Natural killer cell (primary cell): ENCODE data around the gene KCNK17. TPM values are rescaled to one million over a fixed set of nuclear protein-coding genes. Genes with fewer than 3 reads are reported as not detected.

Source experiments
- ATAC-seq, 3 donors: fragments of 150-1000 bp in 2 of 3; fragments of 200-7000 bp in 1 of 3; cut with Tn5 transposase; 1 replicate in 1 of 3; 2 replicates in 2 of 3; pipeline ENCODE4 v1.10.0; 2021; ENCODE audit warnings: mild to moderate bottlenecking in 2 of 3, moderate library complexity in 2 of 3
- DNase-seq, 2 donors: peaks; one replicate each; pipeline versions ENCODE4 v3.0.0 to v3.0.0-alpha.2; 2013 to 2021; ENCODE audit warnings: mixed read lengths in 1 of 2
- H3K27ac ChIP-seq: one replicate; pipeline ENCODE4 v1.5.1; 2013; ENCODE audit warnings: mild to moderate bottlenecking, low read length
- H3K27me3 ChIP-seq: one replicate; pipeline ENCODE4 v1.6.1; 2013; ENCODE audit warnings: low read length; ENCODE audit not compliant: control insufficient read depth, insufficient read depth
- H3K36me3 ChIP-seq: one replicate; pipeline ENCODE4 v1.6.1; 2013; ENCODE audit warnings: low read length; ENCODE audit not compliant: control insufficient read depth, insufficient read depth
- H3K4me1 ChIP-seq: one replicate; pipeline ENCODE4 v1.6.1; 2013; ENCODE audit warnings: low read length; ENCODE audit not compliant: control insufficient read depth, insufficient read depth
- H3K4me3 ChIP-seq: one replicate; pipeline ENCODE4 v1.5.1; 2013; ENCODE audit warnings: low read length
- H3K9me3 ChIP-seq: one replicate; pipeline ENCODE4 v1.6.1; 2013; ENCODE audit warnings: low read length; ENCODE audit not compliant: control insufficient read depth, insufficient read depth
- H3K27ac Mint-ChIP-seq, 2 donors: one replicate each; pipeline ENCODE4 v1.8.0; 2022; ENCODE audit warnings: mild to moderate bottlenecking in 2 of 2, mixed read lengths in 2 of 2, moderate library complexity in 1 of 2
- H3K27me3 Mint-ChIP-seq, 2 donors: one replicate each; pipeline ENCODE4 v1.8.0; 2022; ENCODE audit warnings: low read depth in 2 of 2, mixed read lengths in 2 of 2
- H3K36me3 Mint-ChIP-seq: one replicate; pipeline ENCODE4 v1.8.0; 2022; ENCODE audit warnings: mixed read lengths
- H3K4me1 Mint-ChIP-seq, 2 donors: one replicate each; pipeline ENCODE4 v1.8.0; 2022; ENCODE audit warnings: mixed read lengths in 2 of 2
- H3K4me3 Mint-ChIP-seq: one replicate; pipeline ENCODE4 v1.8.0; 2022; ENCODE audit warnings: mild to moderate bottlenecking, moderate library complexity, mixed read lengths
- H3K9me3 Mint-ChIP-seq, 2 donors: one replicate each; pipeline ENCODE4 v1.8.0; 2022; ENCODE audit warnings: mixed read lengths in 2 of 2
- WGBS: methylation state at CpG from one replicate; pipeline ENCODE4 v1.1.7; 2013; ENCODE audit warnings: missing lambda C conversion rate; ENCODE audit not compliant: insufficient coverage; 5-methylcytosine and 5-hydroxymethylcytosine counted together
- intact Hi-C: fragments of 100-400 bp; cut with micrococcal nuclease; formaldehyde crosslinking; loops from one replicate; pipeline ENCODE4 v1.14.2; 2022
- total RNA-seq, 4 donors: library from RNA; stranded (reverse); fragments of 120-200 nt in 1 of 4; gene quantifications; one replicate each; pipeline versions ENCODE4 v1.2.3 to v1.2.4, GENCODE V29; 2013 to 2022
- TF ChIP-seq, protein P1 (sequence below): fragments of 200-600 bp; IDR thresholded peaks from one replicate; pipeline ENCODE4 v1.8.0; 2022; ENCODE audit warnings: antibody characterized with exemption

The KCNK17 gene
- total RNA-seq, 3 donors from 2014 or later (not counting 1 experiment from before 2014, with no cell fraction given): 0.24 TPM; not detected in 2

DNA sequence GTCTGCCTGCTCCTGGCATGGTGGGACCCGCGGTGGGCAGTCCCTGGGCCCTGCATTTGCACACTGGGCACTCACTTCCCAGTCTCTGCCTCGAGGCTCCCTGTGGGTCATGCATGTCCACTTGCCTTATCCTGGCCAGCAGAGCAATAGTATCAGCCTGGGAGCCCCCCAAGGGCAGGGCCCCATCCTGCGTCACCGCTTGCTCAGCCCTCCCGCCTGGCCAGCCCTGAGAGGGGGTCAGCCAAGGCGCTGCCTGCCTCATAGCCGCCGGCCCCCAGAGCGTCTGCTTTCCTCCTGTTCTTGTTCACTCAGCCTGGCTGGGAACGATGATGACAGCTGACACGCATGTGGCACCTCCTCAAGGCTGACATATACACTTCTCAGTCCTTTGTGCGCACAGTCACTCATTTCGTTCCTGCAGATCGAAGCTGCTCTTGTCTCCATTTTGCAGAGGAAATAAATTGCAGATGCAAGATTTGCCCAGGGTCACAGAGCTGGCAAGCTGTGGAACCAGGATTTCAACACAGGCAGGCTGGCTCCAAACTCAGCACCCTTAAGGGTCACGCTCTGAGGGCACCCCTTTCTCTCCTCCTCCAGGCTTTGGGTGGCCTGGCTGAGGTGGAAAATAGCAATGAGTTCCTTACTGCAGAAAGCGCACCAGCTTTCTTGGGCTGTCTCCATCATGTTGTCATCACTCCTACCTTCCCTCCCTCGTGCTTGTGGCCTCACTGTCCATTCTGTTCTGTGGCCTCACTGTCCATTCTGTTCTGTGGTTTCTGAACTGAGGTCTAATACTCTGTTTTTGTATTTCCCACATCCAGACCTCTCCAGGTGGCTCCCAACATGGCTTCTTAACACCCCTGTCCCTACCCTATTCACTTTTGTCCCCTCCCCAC lies 17.2 kb downstream of the KCNK17 start:
- DNase-seq (no peak), ATAC-seq (no peak)
- Histone ChIP-seq H3K27ac (no peak overlapping the region), H3K4me1 (no peaks in the 10 kb centered on the region), H3K27me3 (no peaks in the 10 kb centered on the region), H3K4me3 (no peak overlapping the region), H3K9me3 (no peaks in the 10 kb centered on the region), H3K36me3 (no peaks in the 10 kb centered on the region)
- Mint-ChIP-seq H3K9me3 (no peaks in the 10 kb centered on the region), H3K27me3 (peaks cover 0 to 6% of the 10 kb centered on the region in 2 donors), H3K4me3 (no peak overlapping the region), H3K27ac (no peak overlapping the region), H3K36me3 (no peaks in the 10 kb centered on the region), H3K4me1 (no peaks in the 10 kb centered on the region)
- intact Hi-C loops: no loop called here
- 87% methylated on average over 18 of the region's 18 CpGs for WGBS
- TF ChIP-seq, protein P1, sequence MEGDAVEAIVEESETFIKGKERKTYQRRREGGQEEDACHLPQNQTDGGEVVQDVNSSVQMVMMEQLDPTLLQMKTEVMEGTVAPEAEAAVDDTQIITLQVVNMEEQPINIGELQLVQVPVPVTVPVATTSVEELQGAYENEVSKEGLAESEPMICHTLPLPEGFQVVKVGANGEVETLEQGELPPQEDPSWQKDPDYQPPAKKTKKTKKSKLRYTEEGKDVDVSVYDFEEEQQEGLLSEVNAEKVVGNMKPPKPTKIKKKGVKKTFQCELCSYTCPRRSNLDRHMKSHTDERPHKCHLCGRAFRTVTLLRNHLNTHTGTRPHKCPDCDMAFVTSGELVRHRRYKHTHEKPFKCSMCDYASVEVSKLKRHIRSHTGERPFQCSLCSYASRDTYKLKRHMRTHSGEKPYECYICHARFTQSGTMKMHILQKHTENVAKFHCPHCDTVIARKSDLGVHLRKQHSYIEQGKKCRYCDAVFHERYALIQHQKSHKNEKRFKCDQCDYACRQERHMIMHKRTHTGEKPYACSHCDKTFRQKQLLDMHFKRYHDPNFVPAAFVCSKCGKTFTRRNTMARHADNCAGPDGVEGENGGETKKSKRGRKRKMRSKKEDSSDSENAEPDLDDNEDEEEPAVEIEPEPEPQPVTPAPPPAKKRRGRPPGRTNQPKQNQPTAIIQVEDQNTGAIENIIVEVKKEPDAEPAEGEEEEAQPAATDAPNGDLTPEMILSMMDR: no peak

DNA sequence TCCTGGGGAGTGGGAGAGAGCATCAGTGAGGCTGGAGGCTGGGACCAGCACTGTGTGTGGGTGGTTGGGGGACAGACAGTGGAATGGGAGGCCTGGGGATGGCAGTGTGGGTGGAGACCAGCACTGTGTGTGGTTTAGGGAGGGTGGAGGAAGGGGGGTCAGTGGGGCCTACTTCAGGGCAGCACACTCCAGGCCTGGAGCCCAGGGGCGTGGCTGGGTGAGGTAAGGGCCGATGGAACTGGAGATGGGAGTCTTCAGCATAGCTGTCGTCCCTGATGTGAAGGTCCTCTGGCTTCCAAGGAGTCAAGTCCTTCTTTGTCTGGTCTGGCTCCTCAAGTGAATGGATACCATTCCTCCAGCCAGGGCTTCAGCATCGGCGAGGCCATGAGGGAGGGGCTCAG lies 18.6 kb downstream of the KCNK17 start:
- ATAC-seq: no peak

DNA sequence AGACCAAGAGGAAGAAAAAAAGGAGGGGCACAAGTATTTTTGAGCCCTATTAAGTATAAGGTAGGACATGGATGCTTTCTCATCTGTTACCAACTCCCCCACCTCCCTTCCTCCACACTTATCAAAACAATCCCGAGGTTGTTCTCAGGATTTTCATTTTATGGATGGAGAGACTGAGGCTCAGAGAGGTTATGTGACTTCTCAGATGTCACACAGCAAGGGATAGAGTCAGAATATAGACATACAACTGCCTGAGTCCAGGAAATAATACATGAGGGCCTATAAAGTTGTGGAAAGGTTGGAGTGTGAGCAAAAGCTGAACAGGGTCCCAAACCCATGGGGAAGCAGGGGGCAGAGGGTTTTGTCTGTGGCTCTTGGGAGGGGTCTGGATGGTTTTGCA lies 19.3 kb downstream of the KCNK17 start:
- H3K36me3 Mint-ChIP-seq: no peaks in the 10 kb centered on the region
- peaks cover 0 to 6% of the 10 kb centered on the region in 2 donors for H3K27me3 Mint-ChIP-seq
- intact Hi-C loops: no loop called here
- no CpG with 5 or more reads among the region's 1 CpG for WGBS
- H3K4me1 Mint-ChIP-seq: no peaks in the 10 kb centered on the region
- Histone ChIP-seq H3K36me3 (no peaks in the 10 kb centered on the region), H3K27me3 (no peaks in the 10 kb centered on the region), H3K4me1 (no peaks in the 10 kb centered on the region), H3K4me3 (no peak overlapping the region), H3K9me3 (no peaks in the 10 kb centered on the region), H3K27ac (no peak overlapping the region)
- DNase-seq: no peak
- no peaks in the 10 kb centered on the region for H3K9me3 Mint-ChIP-seq
- no peak for ATAC-seq
- TF ChIP-seq, protein P1: no peak
- H3K4me3 Mint-ChIP-seq: no peak overlapping the region
- no peak overlapping the region for H3K27ac Mint-ChIP-seq

More for the DNA sequence above, 18.6 kb downstream of the KCNK17 start:
- intact Hi-C loops: no loop called here
- WGBS: 89% methylated on average over 5 of the region's 5 CpGs
- H3K27ac ChIP-seq: no peak overlapping the region
- Mint-ChIP-seq H3K27ac (no peak overlapping the region), H3K9me3 (no peaks in the 10 kb centered on the region), H3K4me3 (no peak overlapping the region), H3K27me3 (peaks cover 0 to 6% of the 10 kb centered on the region in 2 donors), H3K36me3 (no peaks in the 10 kb centered on the region), H3K4me1 (no peaks in the 10 kb centered on the region)
- TF ChIP-seq, protein P1: no peak
- H3K27me3 ChIP-seq: no peaks in the 10 kb centered on the region
- H3K4me1 ChIP-seq: no peaks in the 10 kb centered on the region
- DNase-seq: no peak
- H3K36me3 ChIP-seq: no peaks in the 10 kb centered on the region
- no peak overlapping the region for H3K4me3 ChIP-seq
- no peaks in the 10 kb centered on the region for H3K9me3 ChIP-seq
